Right atrium auricular region (tissue), 2 donors: Measurements from ENCODE around the gene PPP2R5D. TPM values are rescaled to one million over a fixed set of nuclear protein-coding genes. Genes with fewer than 3 reads are reported as not detected.
"Not testable (repeated sequence)": the region's sequence is repeated elsewhere in the genome, so short reads cannot be mapped to it uniquely, and the experiment has no call there.

Experiments used
- DNase-seq: peaks from one replicate; pipeline ENCODE4 v3.0.0-alpha.2; 2019; ENCODE audit warnings: low spot score
- H3K27ac ChIP-seq, 2 donors: fragments of 200-600 bp; sonication (generic); 1 replicate in 1 of 2; 2 replicates in 1 of 2; pipeline ENCODE4 v1.5.1; 2016 to 2019
- H3K27me3 ChIP-seq, 2 donors: fragments of 200-600 bp; sonication (generic); one replicate each; pipeline versions ENCODE4 v1.5.1 to v1.6.0; 2017 to 2019
- H3K36me3 ChIP-seq: fragments of 200-600 bp; sonication (generic); one replicate; pipeline ENCODE4 v1.5.1; 2016
- H3K4me1 ChIP-seq, 2 donors: fragments of 200-600 bp; sonication (generic); one replicate each; pipeline versions ENCODE4 v1.5.1 to v1.6.0; 2017 to 2019
- H3K4me3 ChIP-seq, 2 donors: fragments of 200-600 bp; sonication (generic); 1 replicate in 1 of 2; 2 replicates in 1 of 2; pipeline ENCODE4 v1.5.1; 2017 to 2019; ENCODE audit warnings: mild to moderate bottlenecking in 1 of 2, moderate library complexity in 1 of 2
- H3K9me3 ChIP-seq, 2 donors: fragments of 200-600 bp; sonication (generic); one replicate each; pipeline ENCODE4 v1.5.1; 2019
- CTCF ChIP-seq, 2 donors: fragments of 200-600 bp; sonication (generic); IDR thresholded peaks; one replicate each; pipeline ENCODE4 v1.5.1; 2019; ENCODE audit warnings: antibody characterized with exemption in 2 of 2
- total RNA-seq, 2 donors: library from RNA; depleted of rRNA; stranded (reverse); fragments of >200 nt; gene quantifications; one replicate each; pipeline ENCODE4 v1.1.0, GENCODE V29; 2016

Gene PPP2R5D
- total RNA-seq, 2 donors from 2014 or later: 32.8 to 41.1 TPM

- no peaks in the 10 kb centered on the region for H3K27me3 ChIP-seq
- peaks cover 0 to 7% of the 10 kb centered on the region in 2 donors for H3K4me1 ChIP-seq
- no peaks in the 10 kb centered on the region for H3K9me3 ChIP-seq
- H3K27ac ChIP-seq: no peak overlapping the region
- DNase-seq: no peak
- peaks cover 36% of the 10 kb centered on the region for H3K36me3 ChIP-seq
- TF ChIP-seq CTCF (IDR thresholded peaks at IDR 0.05): no peak
- no peak overlapping the region for H3K4me3 ChIP-seq
These were observed 45.2 kb upstream of the PPP2R5D start for GRCh38 chr6:42938987-42939809.

- H3K36me3 ChIP-seq: peaks cover 31% of the 10 kb centered on the region
- no peak for TF ChIP-seq CTCF (IDR thresholded peaks at IDR 0.05)
These were observed 44.6 kb upstream of the PPP2R5D start for GRCh38 chr6:42939810-42940167.

GRCh38 chr6:42940493-42941045 lies 43.8 kb upstream of the PPP2R5D start:
- Histone ChIP-seq H3K4me1 (peaks cover 0 to 7% of the 10 kb centered on the region in 2 donors), H3K36me3 (peaks cover 27% of the 10 kb centered on the region), H3K9me3 (no peaks in the 10 kb centered on the region), H3K27ac (no peak overlapping the region), H3K4me3 (no peak overlapping the region), H3K27me3 (no peaks in the 10 kb centered on the region)
- no peak for TF ChIP-seq CTCF (IDR thresholded peaks at IDR 0.05)
- DNase-seq: no peak

More at GRCh38 chr6:42939810-42940167, 44.6 kb upstream of the PPP2R5D start:
- no peak overlapping the region for H3K4me3 ChIP-seq
- H3K27me3 ChIP-seq: no peaks in the 10 kb centered on the region
- peaks cover 0 to 7% of the 10 kb centered on the region in 2 donors for H3K4me1 ChIP-seq
- no peaks in the 10 kb centered on the region for H3K9me3 ChIP-seq
- no peak overlapping the region for H3K27ac ChIP-seq
- no peak for DNase-seq

DNA sequence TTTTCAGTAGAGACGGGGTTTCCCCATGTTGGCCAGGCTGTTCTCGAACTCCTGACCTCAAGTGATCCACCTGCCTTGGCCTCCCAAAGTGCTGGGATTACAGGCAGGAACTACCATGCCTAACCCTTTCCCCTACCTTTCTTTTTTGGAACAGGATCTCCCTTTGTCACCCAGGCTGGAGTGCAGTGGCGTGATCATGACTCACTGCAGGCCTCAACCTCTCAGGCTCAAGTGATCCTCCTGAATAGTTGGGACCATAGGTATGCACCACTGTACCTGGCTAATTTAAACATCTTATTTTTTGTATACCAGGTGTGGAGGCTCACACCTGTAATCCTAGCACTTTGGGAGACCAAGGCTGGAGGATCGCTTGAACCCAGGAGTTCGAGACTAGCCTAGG lies 43.0 kb upstream of the PPP2R5D start:
- not testable (repeated sequence) for DNase-seq, H3K27ac ChIP-seq, H3K27me3 ChIP-seq, H3K9me3 ChIP-seq, H3K4me3 ChIP-seq, H3K4me1 ChIP-seq
- peaks cover 20% of the 10 kb centered on the region for H3K36me3 ChIP-seq

- peaks cover 0 to 7% of the 10 kb centered on the region in 2 donors for H3K4me1 ChIP-seq
- no peak overlapping the region for H3K27ac ChIP-seq
- no peaks in the 10 kb centered on the region for H3K9me3 ChIP-seq
- no peaks in the 10 kb centered on the region for H3K27me3 ChIP-seq
- H3K36me3 ChIP-seq: peaks cover 13% of the 10 kb centered on the region
- no peak for TF ChIP-seq CTCF (IDR thresholded peaks at IDR 0.05)
- no peak for DNase-seq
- no peak overlapping the region for H3K4me3 ChIP-seq
These were observed 41.9 kb upstream of the PPP2R5D start for GRCh38 chr6:42942444-42942843.

GRCh38 chr6:42947950-42948349 lies 36.4 kb upstream of the PPP2R5D start:
- no peaks in the 10 kb centered on the region for H3K9me3 ChIP-seq
- no peak overlapping the region for H3K27ac ChIP-seq
- H3K4me1 ChIP-seq: no peaks in the 10 kb centered on the region
- no peaks in the 10 kb centered on the region for H3K27me3 ChIP-seq
- TF ChIP-seq CTCF (IDR thresholded peaks at IDR 0.05): no peak
- no peak for DNase-seq
- H3K4me3 ChIP-seq: no peak overlapping the region
- H3K36me3 ChIP-seq: no peaks in the 10 kb centered on the region
